CD14-positive monocyte (primary cell): ENCODE data around the gene SDK1. TPM values are rescaled to one million over a fixed set of nuclear protein-coding genes. Genes with fewer than 3 reads are reported as not detected.

Experiments
- DNase-seq, 3 donors: peaks; one replicate each; pipeline ENCODE4 v3.0.0-alpha.2; 2011 to 2022
- H2AFZ ChIP-seq: 2 replicates; pipeline ENCODE4 v1.6.0; 2012; ENCODE audit warnings: mild to moderate bottlenecking, low read depth, low read length, inconsistent platforms; ENCODE audit not compliant: insufficient read depth, poor library complexity, severe bottlenecking
- H3K27ac ChIP-seq, 2 donors: 1 replicate in 1 of 2; 2 replicates in 1 of 2; pipeline ENCODE4 v1.5.1; 2012 to 2013; ENCODE audit warnings: low read length in 2 of 2, control low read depth in 1 of 2, inconsistent platforms in 1 of 2, low read depth in 1 of 2, mild to moderate bottlenecking in 1 of 2
- H3K27me3 ChIP-seq, 2 donors: one replicate each; pipeline versions ENCODE4 v1.6.0 to v1.6.1; 2011 to 2013; ENCODE audit warnings: low read length in 2 of 2; ENCODE audit not compliant: control insufficient read depth in 2 of 2, insufficient read depth in 2 of 2
- H3K36me3 ChIP-seq, 2 donors: replicated peaks in 1 of 2; 1 replicate in 1 of 2; 2 replicates in 1 of 2; pipeline versions ENCODE4 v1.5.1 to v1.6.1; 2012 to 2013; ENCODE audit warnings: low read length in 2 of 2, control low read depth in 1 of 2, inconsistent platforms in 1 of 2, mild to moderate bottlenecking in 1 of 2; ENCODE audit not compliant: insufficient read depth in 2 of 2, control insufficient read depth in 1 of 2
- H3K4me1 ChIP-seq, 2 donors: 1 replicate in 1 of 2; 2 replicates in 1 of 2; pipeline versions ENCODE4 v1.5.1 to v1.6.1; 2012 to 2013; ENCODE audit warnings: low read length in 2 of 2, control low read depth in 1 of 2, inconsistent platforms in 1 of 2, mild to moderate bottlenecking in 1 of 2, moderate library complexity in 1 of 2; ENCODE audit not compliant: insufficient read depth in 2 of 2, control insufficient read depth in 1 of 2
- H3K4me2 ChIP-seq: replicated peaks from 2 replicates; pipeline ENCODE3; 2012; ENCODE audit warnings: low read length, moderate library complexity, mild to moderate bottlenecking; ENCODE audit not compliant: poor library complexity, severe bottlenecking; ENCODE audit errors: extremely low read depth
- H3K4me3 ChIP-seq, 3 experiments: fragments of 200-600 bp in 1 of 3; sonication (generic) in 1 of 3; replicated peaks in 1 of 3; 1 replicate in 2 of 3; 2 replicates in 1 of 3; pipeline ENCODE4 v1.5.1; 2011 to 2013; ENCODE audit warnings: low read length in 3 of 3, mild to moderate bottlenecking in 3 of 3, control low read depth in 2 of 3, low read depth in 2 of 3, inconsistent platforms in 1 of 3, moderate library complexity in 1 of 3
- H3K79me2 ChIP-seq: 2 replicates; pipeline ENCODE4 v1.6.0; 2012; ENCODE audit warnings: mild to moderate bottlenecking, control low read depth, inconsistent platforms, low read length, moderate library complexity; ENCODE audit not compliant: insufficient read depth
- H3K9ac ChIP-seq: 2 replicates; pipeline ENCODE4 v1.6.0; 2017; ENCODE audit warnings: low read length, mild to moderate bottlenecking; ENCODE audit not compliant: insufficient read depth, poor library complexity, severe bottlenecking
- H3K9me3 ChIP-seq, 2 donors: replicated peaks in 1 of 2; 1 replicate in 1 of 2; 2 replicates in 1 of 2; pipeline versions ENCODE4 v1.5.1 to v1.6.1; 2012 to 2013; ENCODE audit warnings: low read length in 2 of 2, control low read depth in 1 of 2; ENCODE audit not compliant: control insufficient read depth in 1 of 2, insufficient read depth in 1 of 2
- H4K20me1 ChIP-seq: 2 replicates; pipeline ENCODE4 v1.6.0; 2012; ENCODE audit warnings: mild to moderate bottlenecking, low read length, control low read depth, moderate library complexity; ENCODE audit not compliant: insufficient read depth
- H3K27ac Mint-ChIP-seq, 7 donors: one replicate each; pipeline ENCODE4 v1.8.0; 2020; ENCODE audit warnings: mild to moderate bottlenecking in 7 of 7, mixed read lengths in 7 of 7, moderate library complexity in 6 of 7, inconsistent platforms in 2 of 7
- H3K27me3 Mint-ChIP-seq, 3 donors: one replicate each; pipeline ENCODE4 v1.8.0; 2021 to 2022; ENCODE audit warnings: low read depth in 3 of 3, mild to moderate bottlenecking in 3 of 3, mixed read lengths in 3 of 3, moderate library complexity in 3 of 3, inconsistent platforms in 1 of 3
- H3K36me3 Mint-ChIP-seq, 2 donors: one replicate each; pipeline ENCODE4 v1.8.0; 2020; ENCODE audit warnings: mixed read lengths in 2 of 2, inconsistent platforms in 1 of 2, mild to moderate bottlenecking in 1 of 2
- H3K4me1 Mint-ChIP-seq: one replicate; pipeline ENCODE4 v1.8.0; 2020; ENCODE audit warnings: mild to moderate bottlenecking, mixed read lengths
- H3K4me3 Mint-ChIP-seq, 2 donors: one replicate each; pipeline ENCODE4 v1.8.0; 2020; ENCODE audit warnings: mild to moderate bottlenecking in 2 of 2, mixed read lengths in 2 of 2, moderate library complexity in 1 of 2
- H3K9me3 Mint-ChIP-seq, 7 donors: one replicate each; pipeline ENCODE4 v1.8.0; 2020 to 2022; ENCODE audit warnings: mixed read lengths in 7 of 7, mild to moderate bottlenecking in 6 of 7, moderate library complexity in 6 of 7, inconsistent platforms in 2 of 7
- WGBS: methylation state at CpG from one replicate; pipeline ENCODE4 v1.1.5; 2013; ENCODE audit warnings: missing lambda C conversion rate; ENCODE audit not compliant: insufficient coverage; 5-methylcytosine and 5-hydroxymethylcytosine counted together
- intact Hi-C, 2 donors: fragments of 100-400 bp; cut with micrococcal nuclease; formaldehyde crosslinking; loops; one replicate each; pipeline versions ENCODE4 v1.15.0 to v1.15.1; 2023
- polyA plus RNA-seq, 3 donors: library from polyadenylated mRNA; depleted of rRNA in 1 of 3; unstranded in 2 of 3; stranded (reverse) in 1 of 3; fragments of 300-500 nt in 2 of 3; fragments of >200 nt in 1 of 3; fragmentation: Illumina TruSeq in 2 of 3; gene quantifications; 1 replicate in 2 of 3; 2 replicates in 1 of 3; pipeline ENCODE4 v1.2.3, GENCODE V29; 2012 to 2021
- TF ChIP-seq, protein P1 (sequence below): fragments of 200-600 bp; IDR thresholded peaks from one replicate; pipeline ENCODE4 v1.8.0; 2022; ENCODE audit warnings: antibody characterized with exemption, mild to moderate bottlenecking

SDK1 gene
- polyA plus RNA-seq, 3 donors, result 0.01 TPM; not detected in 2

DNA sequence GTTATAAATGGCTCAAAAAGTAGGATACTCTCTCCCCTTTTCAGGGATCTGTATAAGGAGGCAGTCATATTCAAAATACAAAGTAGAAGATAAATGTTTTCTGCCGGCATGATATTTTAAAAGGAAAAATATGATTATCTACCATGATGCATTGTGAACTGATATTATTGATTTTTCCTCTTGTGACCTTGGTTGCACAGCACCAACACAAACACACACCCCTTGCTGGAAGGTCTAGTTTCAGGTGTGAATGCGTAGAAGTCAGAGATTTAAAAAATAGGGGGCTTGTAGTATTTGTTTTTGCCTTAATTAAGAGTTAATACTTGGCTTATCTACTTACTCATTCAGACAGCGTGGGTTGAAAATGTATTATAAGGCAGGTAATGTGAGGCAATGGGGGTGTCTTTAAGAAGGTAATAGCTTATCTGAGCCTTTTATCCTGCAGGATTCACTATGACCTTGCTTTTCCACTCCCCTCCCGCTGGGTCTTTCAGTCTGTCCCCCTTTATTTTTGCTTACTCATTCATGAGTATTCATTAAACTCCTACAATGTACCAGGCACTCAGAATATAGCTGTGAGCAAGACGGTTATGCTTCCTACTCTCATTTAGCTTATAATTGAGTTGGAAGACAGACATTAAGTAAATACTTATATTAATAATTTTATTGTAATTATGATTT is 390.6 kb downstream of the SDK1 start:
- Histone ChIP-seq H3K27me3 (no peaks in the 10 kb centered on the region), H3K9ac (no peak overlapping the region), H2AFZ (no peak overlapping the region), H3K4me1 (no peaks in the 10 kb centered on the region), H3K4me3 (no peak overlapping the region), H3K4me2 (no peak overlapping the region), H4K20me1 (no peaks in the 10 kb centered on the region), H3K27ac (no peak overlapping the region), H3K79me2 (no peaks in the 10 kb centered on the region), H3K9me3 (peaks cover 0 to 7% of the 10 kb centered on the region in 2 donors), H3K36me3 (no peaks in the 10 kb centered on the region)
- H3K36me3 Mint-ChIP-seq, result no peaks in the 10 kb centered on the region
- no CpG with 5 or more reads among the region's 5 CpGs for WGBS
- no peak overlapping the region for H3K27ac Mint-ChIP-seq
- TF ChIP-seq, protein P1, sequence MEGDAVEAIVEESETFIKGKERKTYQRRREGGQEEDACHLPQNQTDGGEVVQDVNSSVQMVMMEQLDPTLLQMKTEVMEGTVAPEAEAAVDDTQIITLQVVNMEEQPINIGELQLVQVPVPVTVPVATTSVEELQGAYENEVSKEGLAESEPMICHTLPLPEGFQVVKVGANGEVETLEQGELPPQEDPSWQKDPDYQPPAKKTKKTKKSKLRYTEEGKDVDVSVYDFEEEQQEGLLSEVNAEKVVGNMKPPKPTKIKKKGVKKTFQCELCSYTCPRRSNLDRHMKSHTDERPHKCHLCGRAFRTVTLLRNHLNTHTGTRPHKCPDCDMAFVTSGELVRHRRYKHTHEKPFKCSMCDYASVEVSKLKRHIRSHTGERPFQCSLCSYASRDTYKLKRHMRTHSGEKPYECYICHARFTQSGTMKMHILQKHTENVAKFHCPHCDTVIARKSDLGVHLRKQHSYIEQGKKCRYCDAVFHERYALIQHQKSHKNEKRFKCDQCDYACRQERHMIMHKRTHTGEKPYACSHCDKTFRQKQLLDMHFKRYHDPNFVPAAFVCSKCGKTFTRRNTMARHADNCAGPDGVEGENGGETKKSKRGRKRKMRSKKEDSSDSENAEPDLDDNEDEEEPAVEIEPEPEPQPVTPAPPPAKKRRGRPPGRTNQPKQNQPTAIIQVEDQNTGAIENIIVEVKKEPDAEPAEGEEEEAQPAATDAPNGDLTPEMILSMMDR, result no peak
- intact Hi-C loops, result no loop called here
- H3K9me3 Mint-ChIP-seq, result peaks cover 0 to 8% (median 4%) of the 10 kb centered on the region in 7 donors
- no peak for DNase-seq
- H3K27me3 Mint-ChIP-seq, result no peaks in the 10 kb centered on the region
- peaks cover 5% of the 10 kb centered on the region for H3K4me1 Mint-ChIP-seq
- no peak overlapping the region for H3K4me3 Mint-ChIP-seq

DNA sequence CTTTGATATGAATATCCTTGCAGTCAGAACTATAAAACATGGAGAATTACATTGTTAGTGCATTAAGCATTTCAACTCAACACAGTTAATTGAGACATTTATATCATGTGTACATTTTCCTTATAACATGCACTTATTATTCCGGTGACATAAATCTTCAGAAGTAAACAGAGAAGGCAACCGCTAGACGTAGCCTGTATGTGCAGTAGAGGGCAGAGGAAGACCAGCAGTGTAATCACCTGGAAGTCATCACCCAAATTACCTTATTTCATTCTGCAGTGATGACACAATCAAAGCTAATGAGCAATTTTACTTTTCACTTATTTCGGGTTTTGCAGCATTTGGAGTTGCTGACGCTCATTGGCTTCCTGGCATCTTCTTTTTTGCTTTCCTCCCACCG is 394.6 kb downstream of the SDK1 start:
- Histone ChIP-seq H4K20me1 (no peaks in the 10 kb centered on the region), H3K36me3 (no peaks in the 10 kb centered on the region), H2AFZ (no peak overlapping the region), H3K9me3 (no peaks in the 10 kb centered on the region), H3K27me3 (no peaks in the 10 kb centered on the region), H3K4me2 (no peak overlapping the region), H3K9ac (no peak overlapping the region), H3K27ac (no peak overlapping the region), H3K79me2 (no peaks in the 10 kb centered on the region), H3K4me3 (no peak overlapping the region), H3K4me1 (no peaks in the 10 kb centered on the region)
- no peak overlapping the region for H3K27ac Mint-ChIP-seq
- intact Hi-C loops, result no loop called here
- H3K4me1 Mint-ChIP-seq, result peaks cover 5% of the 10 kb centered on the region
- TF ChIP-seq, protein P1, result no peak
- no peaks in the 10 kb centered on the region for H3K36me3 Mint-ChIP-seq
- DNase-seq, result no peak
- H3K4me3 Mint-ChIP-seq, result no peak overlapping the region
- peaks cover 0 to 3% (median 0%) of the 10 kb centered on the region in 7 donors for H3K9me3 Mint-ChIP-seq
- peaks cover 0 to 2% (median 1%) of the 10 kb centered on the region in 3 donors for H3K27me3 Mint-ChIP-seq
- WGBS, result 94% methylated on average over 3 of the region's 6 CpGs
